ENCODE data around the gene TSEN15. TPM values are rescaled to one million over a fixed set of nuclear protein-coding genes. Genes with fewer than 3 reads are reported as not detected.

The TSEN15 gene
- total and polyA plus RNA-seq, 8 donors = 11.6 to 137 (median 24.6) TPM

GRCh38 chr1:184021728-184022127 is 29.8 kb upstream of the TSEN15 start:
- TF ChIP-seq POLR2AphosphoS5 (IDR thresholded peaks at IDR 0.05) = no peak
- TF ChIP-seq POLR2A (IDR thresholded peaks at IDR 0.05) = no peak
- no peak for TF ChIP-seq CTCF (IDR thresholded peaks at IDR 0.05)
- TF ChIP-seq EP300 (IDR thresholded peaks at IDR 0.05) = no peak
- Histone ChIP-seq H3K27me3 (no peaks in the 10 kb centered on the region), H3K36me3 (no peaks in the 10 kb centered on the region), H3K4me3 (no peak overlapping the region), H3K4me1 (peaks cover 0 to 29% (median 8%) of the 10 kb centered on the region in 4 donors), H3K27ac (peak overlapping the region in 1 of 5 donors; percentile 6), H3K9me3 (no peaks in the 10 kb centered on the region)
- peak in 1 of 2 donors; percentile 85 for DNase-seq
- intact Hi-C loops (cut with DNase I; ENCODE audit: low total_unique reads) = no loop called here
- whole genome bisulfite sequencing, 5 donors = 56 to 74% (median 61%) methylated on average over 1 of the region's 1 CpG

DNA sequence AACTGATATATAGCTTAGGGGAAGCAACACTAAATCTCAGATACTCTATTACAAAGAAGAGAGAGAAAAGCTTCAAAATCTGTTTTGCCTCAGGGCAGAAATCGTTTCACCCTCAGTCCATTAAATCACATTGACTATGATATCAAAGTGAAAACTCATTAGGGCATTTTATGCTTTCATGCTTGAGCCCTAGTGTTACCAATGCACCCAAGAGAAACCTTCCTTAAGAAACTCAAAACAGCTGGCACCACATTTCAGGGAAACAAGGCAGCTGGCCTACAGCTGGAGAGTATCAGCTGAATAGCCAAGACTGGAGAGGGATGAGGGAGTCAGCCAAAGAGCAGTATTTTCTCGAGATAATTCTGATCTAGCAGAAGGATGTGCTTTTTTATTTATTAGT is 28.9 kb upstream of the TSEN15 start:
- Histone ChIP-seq H3K4me3 (no peak overlapping the region), H3K4me1 (peaks cover 0 to 30% (median 8%) of the 10 kb centered on the region in 4 donors), H3K9me3 (no peaks in the 10 kb centered on the region), H3K36me3 (no peaks in the 10 kb centered on the region), H3K27me3 (no peaks in the 10 kb centered on the region), H3K27ac (peak overlapping the region in 1 of 5 donors; percentile 6)
- peak in 1 of 2 donors; percentile 79 for DNase-seq
- no peak for TF ChIP-seq EP300 (IDR thresholded peaks at IDR 0.05)
- no peak for TF ChIP-seq CTCF (IDR thresholded peaks at IDR 0.05)
- no peak for TF ChIP-seq POLR2A (IDR thresholded peaks at IDR 0.05)
- TF ChIP-seq POLR2AphosphoS5 (IDR thresholded peaks at IDR 0.05) = peak in 1 of 3 donors; percentile 45
- 38 to 69% (median 53%) methylated on average over 2 of the region's 2 CpGs for WGBS, 5 donors
- intact Hi-C loops (cut with DNase I; ENCODE audit: low total_unique reads) = no loop called here

GRCh38 chr1:184023171-184023570 is 28.4 kb upstream of the TSEN15 start:
- Histone ChIP-seq H3K27me3 (no peaks in the 10 kb centered on the region), H3K4me1 (peaks cover 0 to 35% (median 9%) of the 10 kb centered on the region in 4 donors), H3K36me3 (no peaks in the 10 kb centered on the region), H3K9me3 (no peaks in the 10 kb centered on the region), H3K27ac (peak overlapping the region in 1 of 5 donors; percentile 6), H3K4me3 (no peak overlapping the region)
- no peak for TF ChIP-seq EP300 (IDR thresholded peaks at IDR 0.05)
- TF ChIP-seq POLR2AphosphoS5 (IDR thresholded peaks at IDR 0.05) = no peak
- no peak for TF ChIP-seq CTCF (IDR thresholded peaks at IDR 0.05)
- no peak for TF ChIP-seq POLR2A (IDR thresholded peaks at IDR 0.05)
- DNase-seq = no peak
- intact Hi-C loops (cut with DNase I; ENCODE audit: low total_unique reads) = no loop called here

GRCh38 chr1:184025242-184025675 is 26.3 kb upstream of the TSEN15 start:
- Histone ChIP-seq H3K4me3 (no peak overlapping the region), H3K36me3 (no peaks in the 10 kb centered on the region), H3K27me3 (no peaks in the 10 kb centered on the region), H3K4me1 (peaks cover 0 to 36% (median 13%) of the 10 kb centered on the region in 4 donors), H3K9me3 (no peaks in the 10 kb centered on the region), H3K27ac (peak overlapping the region in 3 of 5 donors; percentile 18 to 32 (median 25))
- intact Hi-C loops (cut with DNase I; ENCODE audit: low total_unique reads) = no loop called here
- WGBS, 5 donors = 8 to 48% (median 34%) methylated on average over 1 of the region's 1 CpG
- DNase-seq = peak; percentile 49 to 79
- TF ChIP-seq EP300 (IDR thresholded peaks at IDR 0.05) (no peak), POLR2A (IDR thresholded peaks at IDR 0.05) (no peak), CTCF (IDR thresholded peaks at IDR 0.05) (no peak), POLR2AphosphoS5 (IDR thresholded peaks at IDR 0.05) (no peak)
